ENCODE measurements around the gene ADCY1.

Gene ADCY1

DNA sequence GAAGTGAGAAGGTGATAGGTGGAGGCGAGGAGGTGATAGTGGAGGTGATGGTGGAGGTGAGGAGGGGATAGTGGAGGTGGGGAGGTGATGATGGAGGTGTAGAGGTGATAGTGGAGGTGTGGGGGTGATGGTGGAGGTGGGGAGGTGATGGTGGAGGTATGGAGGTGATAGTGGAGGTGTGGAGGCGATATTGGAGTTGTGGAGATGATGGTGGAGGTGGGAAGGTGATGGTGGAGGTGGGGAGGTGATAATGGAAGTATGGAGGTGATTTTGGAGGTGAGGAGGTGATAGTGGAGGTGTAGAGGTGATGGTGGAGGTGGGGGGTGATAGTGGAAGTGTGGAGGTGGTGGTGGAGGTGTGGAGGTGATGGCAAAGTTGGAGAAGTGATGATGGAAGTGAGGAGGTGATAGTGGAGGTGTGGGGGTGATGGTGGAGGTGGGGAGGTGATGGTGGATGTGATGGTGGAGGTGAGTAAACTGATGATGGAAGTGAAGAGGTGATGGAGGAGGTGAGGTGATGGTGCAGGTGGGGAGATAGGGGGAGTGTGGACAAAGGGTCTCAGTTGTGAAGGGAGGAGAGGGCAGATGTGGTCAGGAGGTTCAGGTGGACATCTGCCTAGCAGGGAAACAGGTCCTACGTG lies 36.6 kb downstream of the ADCY1 start:
- Histone ChIP-seq H3K9me3 (ENCODE audit: control insufficient read depth, insufficient read depth, low read length) (no peaks in the 10 kb centered on the region), H3K36me3 (ENCODE audit: insufficient read depth, low read length) (no peaks in the 10 kb centered on the region), H3K4me1 (ENCODE audit: insufficient read depth, low read length) (no peaks in the 10 kb centered on the region), H3K9ac (ENCODE audit: low read depth, low read length) (no peak overlapping the region)

DNA sequence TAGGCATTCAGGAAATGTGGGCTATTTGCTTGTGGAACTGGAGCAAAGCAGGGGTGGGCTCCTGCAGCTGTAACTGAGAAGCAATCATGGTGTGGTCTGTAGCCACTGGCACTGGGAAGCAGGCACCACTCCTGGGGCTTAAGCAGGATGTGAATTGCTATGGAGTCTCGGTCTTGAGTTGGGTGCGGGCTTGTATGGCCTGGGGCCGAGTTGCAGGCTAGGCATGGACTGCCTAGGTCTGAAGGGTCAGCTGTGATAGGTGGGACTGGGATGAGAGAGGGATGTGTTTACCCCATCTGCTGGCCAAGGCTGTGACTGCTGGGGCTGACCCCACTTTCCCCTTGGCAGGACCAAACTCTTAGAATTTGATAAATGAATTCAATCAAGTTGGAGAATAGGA lies 43.0 kb downstream of the ADCY1 start:
- H3K9me3 ChIP-seq (ENCODE audit: control insufficient read depth, insufficient read depth, low read length) = peaks cover 3% of the 10 kb centered on the region; the same call in 1 of the 2 replicates
- no peaks in the 10 kb centered on the region for H3K4me1 ChIP-seq (ENCODE audit: insufficient read depth, low read length)
- no peak overlapping the region for H3K9ac ChIP-seq (ENCODE audit: low read depth, low read length)
- no peaks in the 10 kb centered on the region for H3K36me3 ChIP-seq (ENCODE audit: insufficient read depth, low read length)

DNA sequence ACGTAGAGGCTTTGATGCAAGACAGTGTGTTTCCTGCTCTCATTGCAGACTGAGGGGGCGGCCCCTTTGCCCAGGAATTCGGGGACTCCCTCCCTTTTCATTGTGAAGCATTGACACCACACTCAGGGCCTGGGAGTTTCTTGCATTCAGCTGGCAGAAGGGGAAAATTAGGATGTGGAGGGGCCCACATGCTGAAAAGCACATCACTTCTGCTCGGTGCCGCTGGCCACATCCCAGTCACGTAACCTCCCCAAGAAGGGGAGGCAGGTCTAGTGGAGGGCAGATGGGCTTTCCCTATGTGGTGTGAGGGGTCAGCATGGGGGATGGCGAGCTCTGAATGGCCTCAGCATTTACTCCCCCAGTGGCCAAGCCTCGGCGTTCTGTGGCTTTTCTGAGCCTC lies 47.9 kb downstream of the ADCY1 start:
- Histone ChIP-seq H3K36me3 (ENCODE audit: insufficient read depth, low read length) (no peaks in the 10 kb centered on the region), H3K9me3 (ENCODE audit: control insufficient read depth, insufficient read depth, low read length) (no peaks in the 10 kb centered on the region)

DNA sequence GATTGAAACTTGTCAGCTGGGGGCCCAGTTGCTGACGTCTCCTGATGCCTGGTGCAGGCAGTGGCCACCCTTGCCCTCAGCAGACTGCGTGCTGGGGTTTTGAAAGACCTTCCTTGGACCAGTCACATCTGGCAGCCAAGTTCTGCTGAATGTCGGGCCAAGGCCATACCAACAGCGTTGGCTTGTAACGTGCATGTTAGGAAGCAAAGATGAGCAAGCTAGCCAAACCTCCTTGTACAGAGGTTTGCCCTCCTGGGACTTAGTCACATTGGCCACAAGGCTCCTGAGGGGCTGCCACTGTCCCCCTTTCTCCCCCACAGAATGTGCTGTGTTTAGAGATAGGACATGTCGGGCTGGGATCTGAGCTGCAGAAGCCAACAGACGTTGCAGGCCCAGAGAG lies 49.0 kb downstream of the ADCY1 start:
- H3K9me3 ChIP-seq (ENCODE audit: control insufficient read depth, insufficient read depth, low read length) = no peaks in the 10 kb centered on the region

More for the DNA sequence above, 47.9 kb downstream of the ADCY1 start:
- Histone ChIP-seq H3K4me1 (ENCODE audit: insufficient read depth, low read length) (no peaks in the 10 kb centered on the region), H3K9ac (ENCODE audit: low read depth, low read length) (no peak overlapping the region)

DNA sequence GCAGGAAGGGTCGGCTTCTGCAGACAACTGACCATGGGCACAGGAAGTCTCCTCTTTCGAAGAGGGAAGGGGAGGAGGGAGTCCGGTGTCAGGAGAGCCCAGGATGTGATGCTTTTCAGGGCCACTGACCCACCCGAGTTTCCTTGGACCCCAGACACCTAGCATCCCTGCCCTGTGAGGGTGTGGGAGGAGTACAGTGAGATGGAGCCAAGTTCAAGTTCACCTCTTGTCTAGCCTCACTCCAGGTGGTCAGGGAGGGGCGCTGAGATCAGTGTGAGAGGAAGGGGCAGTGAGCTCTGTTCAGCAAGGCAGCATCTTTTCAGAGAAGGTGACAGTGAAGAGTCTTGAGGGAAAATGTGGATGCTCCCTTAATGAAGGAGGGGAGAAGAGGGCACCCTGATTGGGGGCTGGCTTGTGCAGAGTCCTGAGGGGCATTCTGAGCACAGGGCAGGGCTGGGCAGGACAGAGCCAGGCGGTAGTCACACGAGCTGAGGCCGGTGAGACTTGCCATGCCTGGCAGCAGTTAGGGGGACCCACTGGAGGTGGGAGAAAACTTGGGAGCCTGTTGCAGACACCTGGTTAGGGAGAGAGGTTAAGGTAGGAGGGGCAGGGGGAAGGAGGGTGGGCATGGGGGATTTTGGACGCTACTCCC lies 49.7 kb downstream of the ADCY1 start:
- Histone ChIP-seq H3K9me3 (ENCODE audit: control insufficient read depth, insufficient read depth, low read length) (no peaks in the 10 kb centered on the region), H3K36me3 (ENCODE audit: insufficient read depth, low read length) (no peaks in the 10 kb centered on the region), H3K9ac (ENCODE audit: low read depth, low read length) (no peak overlapping the region), H3K4me1 (ENCODE audit: insufficient read depth, low read length) (no peaks in the 10 kb centered on the region)

More for the DNA sequence above, 49.0 kb downstream of the ADCY1 start:
- H3K9ac ChIP-seq (ENCODE audit: low read depth, low read length) = no peak overlapping the region
- H3K36me3 ChIP-seq (ENCODE audit: insufficient read depth, low read length) = no peaks in the 10 kb centered on the region
- no peaks in the 10 kb centered on the region for H3K4me1 ChIP-seq (ENCODE audit: insufficient read depth, low read length)

DNA sequence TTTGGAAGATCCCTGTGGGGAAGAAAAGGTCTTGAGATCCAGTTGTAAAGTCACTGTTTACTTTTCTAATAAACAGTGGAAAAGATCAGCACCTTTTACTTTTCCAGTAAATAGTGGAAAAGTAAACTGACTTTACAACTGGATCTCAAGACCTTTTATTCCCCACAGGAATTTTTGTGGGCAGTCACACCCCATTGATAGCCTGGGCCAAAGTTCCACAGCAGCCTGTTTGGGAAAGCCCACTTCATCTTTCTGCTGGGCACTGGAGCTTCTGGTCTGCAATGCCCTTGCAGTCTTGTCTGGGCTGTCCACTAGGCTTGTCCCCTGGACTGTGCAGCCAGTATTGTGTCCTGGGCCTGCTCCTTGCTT lies 50.2 kb downstream of the ADCY1 start:
- no peaks in the 10 kb centered on the region for H3K36me3 ChIP-seq (ENCODE audit: insufficient read depth, low read length)
- H3K4me1 ChIP-seq (ENCODE audit: insufficient read depth, low read length) = no peaks in the 10 kb centered on the region
- H3K9ac ChIP-seq (ENCODE audit: low read depth, low read length) = no peak overlapping the region
- H3K9me3 ChIP-seq (ENCODE audit: control insufficient read depth, insufficient read depth, low read length) = no peaks in the 10 kb centered on the region

DNA sequence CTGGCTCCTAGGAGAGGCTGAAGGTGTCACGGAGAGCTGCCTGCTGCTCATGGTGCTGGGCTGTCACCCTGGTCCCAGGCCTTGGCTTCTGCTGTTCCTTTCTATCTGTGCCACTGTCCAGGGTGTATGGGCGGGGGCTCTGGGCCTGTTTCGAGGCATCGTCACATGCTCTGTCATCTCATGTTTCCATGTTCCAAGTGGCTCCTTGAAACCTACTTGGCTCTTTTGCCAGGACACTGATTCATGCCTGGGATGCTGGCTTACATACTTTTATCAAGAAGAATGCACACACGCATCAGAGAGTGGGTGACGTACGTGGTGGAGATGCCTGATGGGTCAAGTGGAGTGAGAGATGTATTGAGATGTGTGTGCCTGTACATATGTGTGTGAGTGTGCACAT lies 50.9 kb downstream of the ADCY1 start:
- H3K4me1 ChIP-seq (ENCODE audit: insufficient read depth, low read length) = no peaks in the 10 kb centered on the region
- H3K9ac ChIP-seq (ENCODE audit: low read depth, low read length) = no peak overlapping the region
- no peaks in the 10 kb centered on the region for H3K9me3 ChIP-seq (ENCODE audit: control insufficient read depth, insufficient read depth, low read length)
- H3K36me3 ChIP-seq (ENCODE audit: insufficient read depth, low read length) = no peaks in the 10 kb centered on the region

DNA sequence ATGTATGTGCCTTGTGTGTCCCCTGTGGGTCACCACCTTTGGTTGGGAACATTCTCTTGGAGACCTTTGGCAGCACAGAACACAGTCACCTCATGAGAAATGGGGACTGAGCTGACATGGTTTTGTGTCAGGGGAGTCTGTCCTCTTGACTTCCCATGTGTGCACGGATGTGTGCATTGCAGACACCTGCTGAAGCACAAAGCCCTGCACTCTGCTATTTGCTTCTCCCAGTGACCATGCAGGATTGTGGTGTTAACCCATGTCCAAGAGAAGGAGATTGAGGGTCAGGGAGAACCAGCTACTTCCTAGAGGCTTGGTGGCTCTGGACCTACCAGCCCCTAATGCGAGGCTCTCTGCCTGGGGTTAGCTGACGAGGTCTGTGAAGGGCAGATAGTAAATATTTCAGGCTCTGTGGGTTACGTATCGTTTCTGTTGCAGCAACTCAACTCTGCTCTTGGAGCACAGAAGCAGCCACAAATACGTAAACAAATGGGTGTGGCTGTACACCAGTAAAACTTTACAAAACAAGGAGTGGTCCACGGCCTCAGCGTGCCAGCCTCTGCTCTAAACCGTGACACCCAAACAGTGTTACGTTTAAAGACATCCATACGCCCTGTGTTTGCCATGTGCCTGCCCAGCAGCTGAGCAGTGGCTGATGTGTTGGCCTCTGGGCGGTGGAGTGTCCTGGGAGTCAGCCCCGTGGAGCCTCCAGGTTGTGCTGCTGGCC lies 51.7 kb downstream of the ADCY1 start:
- no peaks in the 10 kb centered on the region for H3K9me3 ChIP-seq (ENCODE audit: control insufficient read depth, insufficient read depth, low read length)
- no peak overlapping the region for H3K9ac ChIP-seq (ENCODE audit: low read depth, low read length)
- H3K36me3 ChIP-seq (ENCODE audit: insufficient read depth, low read length) = no peaks in the 10 kb centered on the region
- no peaks in the 10 kb centered on the region for H3K4me1 ChIP-seq (ENCODE audit: insufficient read depth, low read length)

DNA sequence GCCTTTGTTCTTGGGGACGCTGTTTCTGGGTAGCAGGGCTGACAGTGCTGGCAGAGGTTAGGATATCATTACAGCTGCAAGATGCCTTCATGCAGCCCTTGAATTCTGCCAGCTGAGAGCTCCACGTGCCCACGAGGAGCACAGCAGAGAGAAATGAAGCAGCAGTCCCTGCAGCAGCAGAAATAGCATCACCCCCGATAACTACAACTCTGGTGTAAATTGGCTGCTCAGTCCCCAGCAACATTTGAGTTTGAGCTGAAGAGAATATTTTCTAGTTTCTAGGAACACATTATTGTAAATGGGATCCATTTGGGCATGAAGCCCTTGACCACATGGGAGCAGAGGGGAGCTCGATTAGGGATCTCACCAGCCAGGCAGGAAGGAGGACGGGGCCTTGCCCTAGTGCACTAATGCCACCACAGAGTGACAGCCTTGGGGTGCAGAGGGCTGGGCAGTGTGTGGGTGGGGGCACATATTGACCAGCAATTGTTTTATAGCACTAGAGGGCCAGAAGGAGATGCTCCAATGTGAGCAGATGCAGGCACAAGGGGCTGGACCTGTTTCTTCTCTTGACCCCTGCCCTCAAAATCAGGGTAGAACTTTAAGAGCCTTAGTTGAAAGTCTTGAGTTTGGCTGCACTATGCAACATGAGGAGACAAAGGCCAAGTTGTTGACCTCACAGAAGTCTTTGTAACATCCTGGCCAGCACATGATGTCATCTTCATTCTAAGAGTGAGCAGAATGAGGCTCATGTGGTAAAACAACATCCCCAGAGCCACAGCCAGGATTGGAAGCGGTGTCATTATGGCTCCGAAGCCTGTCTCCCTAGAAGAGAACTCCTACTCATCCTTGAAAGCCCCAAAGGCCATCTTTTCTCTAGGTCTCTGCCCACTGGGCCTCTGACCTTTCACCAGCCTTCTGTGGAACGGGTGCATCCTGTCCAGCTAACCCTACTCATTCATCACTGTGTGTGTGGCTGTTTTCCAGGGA lies 52.6 kb downstream of the ADCY1 start:
- Histone ChIP-seq H3K36me3 (ENCODE audit: insufficient read depth, low read length) (no peaks in the 10 kb centered on the region), H3K4me1 (ENCODE audit: insufficient read depth, low read length) (no peaks in the 10 kb centered on the region), H3K9ac (ENCODE audit: low read depth, low read length) (no peak overlapping the region), H3K9me3 (ENCODE audit: control insufficient read depth, insufficient read depth, low read length) (no peaks in the 10 kb centered on the region)

DNA sequence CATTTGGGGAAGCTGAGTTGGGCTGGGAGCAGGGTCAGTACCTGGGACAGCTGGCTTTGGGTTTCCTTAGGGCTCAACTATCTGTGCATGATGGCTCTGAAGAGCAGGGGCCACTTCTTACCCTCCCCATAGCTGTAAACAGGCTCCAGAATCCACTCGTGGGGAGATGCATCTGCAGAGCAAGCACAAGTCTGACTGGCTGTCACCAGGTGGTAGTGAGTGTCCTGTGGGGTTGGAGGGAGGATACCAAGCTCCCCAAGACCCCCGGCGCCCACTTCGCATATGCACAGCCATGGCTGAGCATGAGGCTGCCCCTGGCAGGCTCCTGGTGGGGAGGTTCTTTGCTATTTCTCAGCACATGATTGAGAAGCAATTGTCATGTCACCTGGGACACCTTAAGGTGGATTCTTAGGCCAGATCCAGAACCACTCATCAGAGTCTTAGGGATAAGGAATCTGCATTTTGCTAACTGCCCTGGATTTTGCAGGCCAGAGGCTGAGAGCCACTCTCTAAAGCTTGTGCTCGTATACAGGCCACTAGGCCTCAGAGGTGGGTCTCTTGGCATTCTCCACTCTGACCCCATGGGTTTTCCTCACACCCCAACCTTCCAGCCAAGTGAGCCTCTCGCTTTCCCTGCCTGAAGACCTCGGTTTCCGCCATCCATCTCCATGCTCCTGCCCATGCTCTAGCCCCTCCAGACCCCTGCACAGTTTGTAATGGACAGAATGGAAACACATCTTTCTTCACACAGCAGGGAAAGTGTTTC lies 53.7 kb downstream of the ADCY1 start:
- no peaks in the 10 kb centered on the region for H3K9me3 ChIP-seq (ENCODE audit: control insufficient read depth, insufficient read depth, low read length)
- no peaks in the 10 kb centered on the region for H3K36me3 ChIP-seq (ENCODE audit: insufficient read depth, low read length)
- no peaks in the 10 kb centered on the region for H3K4me1 ChIP-seq (ENCODE audit: insufficient read depth, low read length)
- H3K9ac ChIP-seq (ENCODE audit: low read depth, low read length) = no peak overlapping the region

DNA sequence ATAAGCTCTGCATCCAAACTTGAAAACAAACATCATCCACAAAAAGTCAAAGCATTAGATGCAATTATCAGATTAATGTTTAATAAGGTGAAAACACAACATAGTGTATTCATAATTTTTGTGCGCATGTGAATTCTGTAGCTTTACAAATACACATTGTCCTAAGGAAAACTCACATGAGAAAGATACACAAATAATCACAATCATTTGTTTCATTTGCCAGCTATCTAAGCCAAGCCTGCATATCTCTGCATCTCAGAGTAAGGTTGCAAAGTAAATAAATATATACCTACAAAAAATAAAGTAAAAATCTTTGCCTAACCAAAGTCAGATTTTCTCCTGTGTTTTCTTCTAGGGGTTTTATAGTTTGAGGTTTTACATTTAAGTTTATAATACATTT lies 57.4 kb downstream of the ADCY1 start:
- Histone ChIP-seq H3K4me1 (ENCODE audit: insufficient read depth, low read length) (no peaks in the 10 kb centered on the region), H3K9ac (ENCODE audit: low read depth, low read length) (no peak overlapping the region), H3K9me3 (ENCODE audit: control insufficient read depth, insufficient read depth, low read length) (no peaks in the 10 kb centered on the region), H3K36me3 (ENCODE audit: insufficient read depth, low read length) (no peaks in the 10 kb centered on the region)

DNA sequence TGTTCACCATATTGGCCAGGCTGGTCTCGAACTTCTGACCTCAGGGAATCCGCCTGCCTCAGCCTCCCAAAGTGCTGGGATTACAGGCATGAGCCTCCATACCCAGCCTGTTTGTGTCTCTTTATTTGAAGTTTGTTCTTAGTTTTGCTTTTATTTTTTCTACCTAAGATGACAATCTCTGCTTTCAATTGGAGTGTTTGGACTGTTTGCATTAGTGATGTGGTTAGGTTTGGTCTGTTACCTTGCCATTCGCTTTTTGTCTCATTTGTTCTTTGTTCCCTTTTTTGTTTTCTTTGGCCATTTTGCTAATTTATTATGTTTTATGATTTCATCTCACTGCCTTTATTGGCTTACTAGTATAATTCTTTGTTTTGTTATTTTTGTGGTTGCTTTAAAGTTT lies 62.6 kb downstream of the ADCY1 start:
- Histone ChIP-seq H3K4me1 (ENCODE audit: insufficient read depth, low read length) (no peaks in the 10 kb centered on the region), H3K9me3 (ENCODE audit: control insufficient read depth, insufficient read depth, low read length) (no peaks in the 10 kb centered on the region), H3K9ac (ENCODE audit: low read depth, low read length) (no peak overlapping the region), H3K36me3 (ENCODE audit: insufficient read depth, low read length) (no peaks in the 10 kb centered on the region)

DNA sequence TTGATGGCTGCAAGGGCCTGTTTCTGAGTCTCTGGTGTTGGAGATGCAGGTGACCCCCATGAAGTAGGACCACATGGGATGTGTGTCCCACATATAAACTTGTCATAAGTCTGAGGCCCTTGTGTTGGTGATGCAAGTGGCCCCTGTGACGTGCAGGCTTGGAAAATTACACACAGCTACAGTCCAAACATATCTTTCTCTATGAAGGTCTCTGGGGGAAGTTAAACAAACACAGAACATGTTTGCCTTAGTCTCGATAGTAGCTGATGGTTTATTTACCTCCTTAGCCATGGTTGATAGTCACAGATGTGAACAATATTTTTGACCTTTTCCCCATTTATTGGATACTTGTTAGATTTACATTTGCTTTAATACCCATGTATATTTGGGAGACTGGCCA lies 64.7 kb downstream of the ADCY1 start:
- no peak overlapping the region for H3K9ac ChIP-seq (ENCODE audit: low read depth, low read length)
- no peaks in the 10 kb centered on the region for H3K36me3 ChIP-seq (ENCODE audit: insufficient read depth, low read length)
- H3K4me1 ChIP-seq (ENCODE audit: insufficient read depth, low read length) = no peaks in the 10 kb centered on the region
- no peaks in the 10 kb centered on the region for H3K9me3 ChIP-seq (ENCODE audit: control insufficient read depth, insufficient read depth, low read length)

DNA sequence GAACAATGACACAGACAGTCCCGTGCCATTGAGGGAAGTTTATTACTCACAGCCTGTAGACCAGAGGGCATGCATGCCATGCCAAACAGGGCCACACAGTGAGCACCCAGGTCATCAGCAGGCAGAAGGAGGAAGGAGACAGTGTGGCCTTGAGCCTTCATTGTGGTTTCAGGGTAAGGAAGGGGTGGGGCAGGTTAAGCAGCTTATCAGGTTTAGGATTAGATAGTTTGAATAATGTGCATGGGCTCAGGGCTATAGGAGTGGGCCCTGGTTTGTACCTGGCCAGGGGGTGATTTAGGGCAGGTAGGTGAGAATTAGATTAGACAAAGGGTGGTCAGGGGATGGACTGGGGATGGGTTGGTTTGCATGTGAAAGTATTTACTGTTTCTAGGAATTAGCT lies 67.9 kb downstream of the ADCY1 start:
- Histone ChIP-seq H3K36me3 (ENCODE audit: insufficient read depth, low read length) (no peaks in the 10 kb centered on the region), H3K9ac (ENCODE audit: low read depth, low read length) (no peak overlapping the region), H3K4me1 (ENCODE audit: insufficient read depth, low read length) (no peaks in the 10 kb centered on the region), H3K9me3 (ENCODE audit: control insufficient read depth, insufficient read depth, low read length) (no peaks in the 10 kb centered on the region)
